Activated naive CD8-positive, alpha-beta T cell treated with anti-CD3 and anti-CD28 coated beads for 36 hours (primary cell): ENCODE data around the gene PCSK1N. TPM values are rescaled to one million over a fixed set of nuclear protein-coding genes. Genes with fewer than 3 reads are reported as not detected.

ENCODE experiments used
- DNase-seq: peaks from one replicate; pipeline ENCODE4 v3.0.0; 2021
- H3K27ac Mint-ChIP-seq: one replicate; pipeline ENCODE4 v1.8.0; 2022; ENCODE audit warnings: mild to moderate bottlenecking, moderate library complexity, mixed read lengths
- H3K27me3 Mint-ChIP-seq: one replicate; pipeline ENCODE4 v1.8.0; 2022; ENCODE audit warnings: mild to moderate bottlenecking, mixed read lengths
- H3K36me3 Mint-ChIP-seq: one replicate; pipeline ENCODE4 v1.8.0; 2021; ENCODE audit warnings: mild to moderate bottlenecking, mixed read lengths
- H3K4me1 Mint-ChIP-seq: one replicate; pipeline ENCODE4 v1.8.0; 2021; ENCODE audit warnings: mixed read lengths
- H3K4me3 Mint-ChIP-seq: one replicate; pipeline ENCODE4 v1.8.0; 2022; ENCODE audit warnings: mild to moderate bottlenecking, moderate library complexity, mixed read lengths
- H3K9me3 Mint-ChIP-seq: one replicate; pipeline ENCODE4 v1.8.0; 2022; ENCODE audit warnings: mixed read lengths
- total RNA-seq, 2 experiments: library from RNA; stranded (reverse); gene quantifications; one replicate each; pipeline ENCODE4 v1.2.3, GENCODE V29; 2021

PCSK1N gene
- total RNA-seq, 2 experiments from 2014 or later = 1.4 to 1.8 TPM

DNA sequence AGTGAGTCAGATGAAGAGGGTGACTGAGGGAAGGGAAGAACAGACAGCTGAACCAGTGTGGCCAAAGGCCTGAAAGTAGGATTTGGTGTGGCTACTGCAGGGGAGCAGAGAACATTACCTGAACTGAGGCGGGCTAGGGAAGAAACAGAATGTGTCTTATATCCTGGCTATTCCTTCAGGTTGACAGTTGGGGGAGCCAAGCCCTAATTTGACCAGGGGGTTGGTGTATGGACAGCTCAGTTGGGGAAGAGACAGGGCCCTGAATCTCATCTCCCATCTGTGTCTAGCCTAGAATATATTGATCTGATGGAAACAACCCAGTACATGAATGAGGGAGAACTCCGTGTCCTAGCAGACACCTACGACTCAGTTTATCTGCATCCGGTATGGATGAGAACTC, 29.3 kb downstream of the PCSK1N start:
- H3K4me3 Mint-ChIP-seq = no peak overlapping the region
- H3K9me3 Mint-ChIP-seq = no peaks in the 10 kb centered on the region
- DNase-seq = no peak
- no peak overlapping the region for H3K27ac Mint-ChIP-seq
- H3K4me1 Mint-ChIP-seq = peaks cover 11% of the 10 kb centered on the region
- H3K36me3 Mint-ChIP-seq = peaks cover 3% of the 10 kb centered on the region
- H3K27me3 Mint-ChIP-seq = no peaks in the 10 kb centered on the region

DNA sequence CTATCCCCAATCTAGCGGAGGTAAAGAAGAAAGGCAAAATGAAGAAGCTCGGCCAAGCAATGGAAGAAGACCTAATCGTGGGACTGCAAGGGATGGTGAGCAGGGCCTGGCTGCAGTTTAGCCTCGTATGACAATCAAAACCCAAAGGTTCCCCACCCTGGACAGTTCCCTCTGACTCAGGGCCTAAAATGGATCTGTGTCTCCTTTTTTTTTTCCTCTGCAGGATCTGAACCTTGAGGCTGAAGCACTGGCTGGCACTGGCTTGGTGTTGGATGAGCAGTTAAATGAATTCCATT, 32.6 kb downstream of the PCSK1N start:
- no peak for DNase-seq
- Mint-ChIP-seq H3K27me3 (no peaks in the 10 kb centered on the region), H3K36me3 (peaks cover 3% of the 10 kb centered on the region)

DNA sequence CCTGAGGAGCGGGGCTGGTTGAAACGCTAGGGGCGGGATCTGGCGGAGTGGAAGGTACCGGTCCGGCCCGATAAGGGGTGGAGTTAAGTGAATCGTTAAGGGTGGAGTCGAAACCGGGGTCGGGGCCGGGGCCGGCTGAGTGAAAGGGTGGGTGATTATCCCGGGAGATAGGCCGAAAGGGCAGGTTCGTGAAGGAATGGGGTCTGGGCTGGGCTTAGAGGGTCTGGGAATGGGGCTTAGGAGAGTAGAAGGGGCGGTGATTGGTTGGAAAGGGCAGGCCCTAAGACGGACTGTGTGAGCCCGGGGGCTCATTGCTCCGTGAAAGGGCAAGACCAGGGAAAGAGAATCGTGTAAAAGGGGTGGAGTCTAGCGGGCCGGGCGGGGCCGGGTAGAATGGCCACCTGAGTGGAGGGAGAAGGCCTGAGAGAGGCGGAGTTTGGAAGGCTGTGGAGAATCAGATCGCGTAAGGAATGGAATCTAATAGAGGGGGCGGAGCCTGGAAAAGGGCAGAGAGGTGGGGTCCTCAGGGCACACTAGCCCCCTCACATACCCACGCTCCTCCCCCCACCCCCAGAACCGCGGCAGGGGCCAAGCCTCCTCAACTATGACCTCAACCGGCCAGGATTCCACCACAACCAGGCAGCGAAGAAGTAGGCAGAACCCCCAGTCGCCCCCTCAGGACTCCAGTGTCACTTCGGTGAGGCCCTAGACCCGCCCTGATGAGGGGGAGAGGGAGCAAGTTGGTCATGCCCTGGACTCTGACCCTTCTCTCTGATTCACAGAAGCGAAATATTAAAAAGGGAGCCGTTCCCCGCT, 33.1 kb downstream of the PCSK1N start:
- H3K4me1 Mint-ChIP-seq = peaks cover 15% of the 10 kb centered on the region
- no peaks in the 10 kb centered on the region for H3K27me3 Mint-ChIP-seq

More for the DNA sequence above, 32.6 kb downstream of the PCSK1N start:
- H3K27ac Mint-ChIP-seq = peak overlapping the region; percentile 98
- no peaks in the 10 kb centered on the region for H3K9me3 Mint-ChIP-seq
- peak overlapping the region; percentile 91 for H3K4me3 Mint-ChIP-seq
- peaks cover 15% of the 10 kb centered on the region for H3K4me1 Mint-ChIP-seq

DNA sequence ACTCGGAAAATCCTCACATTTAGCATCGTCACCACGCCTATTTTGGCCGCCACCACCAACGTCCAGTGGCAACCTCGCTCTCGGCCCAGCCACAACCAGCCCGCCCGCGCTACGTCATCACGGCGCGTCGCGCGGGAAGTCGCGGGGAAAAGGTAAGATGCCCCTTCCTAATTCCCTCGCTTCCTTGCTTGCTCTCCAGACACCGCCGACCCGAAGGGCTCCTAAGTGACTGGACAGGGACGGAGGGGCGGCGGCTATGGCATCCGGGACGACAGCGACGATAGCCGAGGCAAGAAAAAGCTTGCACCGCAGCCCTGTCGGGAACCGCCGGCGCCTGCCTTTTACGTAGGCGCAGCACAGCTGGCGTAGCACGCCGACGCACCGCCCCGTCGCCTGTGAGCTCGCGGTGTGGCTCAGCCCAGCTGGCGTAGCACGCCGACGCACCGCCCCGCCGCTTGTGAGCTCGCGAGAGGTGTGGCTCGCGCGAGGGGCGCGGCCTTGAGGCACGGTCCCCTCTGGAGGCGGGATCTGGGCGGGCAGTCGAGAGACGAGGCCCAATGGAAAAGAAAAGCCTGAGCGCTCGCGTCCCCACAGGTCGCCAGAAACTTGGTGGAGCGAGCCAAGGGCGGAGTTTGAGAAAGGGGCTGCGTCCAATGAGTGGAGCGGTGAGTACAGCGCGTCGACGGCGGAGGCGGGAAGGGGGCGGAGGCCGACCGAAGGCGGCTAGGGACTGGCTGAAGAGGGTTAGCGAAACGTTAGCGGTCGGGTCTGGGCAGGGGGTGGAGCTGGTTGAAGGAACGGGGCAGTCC, 33.9 kb downstream of the PCSK1N start, which contains the start of gene HDAC6:
Gene HDAC6 (plus strand): TSS at position 788 of the 809 bp plus-strand sequence. CDS start 626 bp downstream, outside the sequence.
- Mint-ChIP-seq H3K27ac (peak within 1 kb of the TSS; percentile 98), H3K27me3 (no peaks in the 10 kb centered on the region), H3K36me3 (peaks cover 3% of the 10 kb centered on the region), H3K4me3 (peak within 1 kb of the TSS; percentile 91), H3K4me1 (peaks cover 9% of the 10 kb centered on the region), H3K9me3 (no peaks in the 10 kb centered on the region)
- DNase-seq = peak; percentile 96

More for the DNA sequence above, 33.1 kb downstream of the PCSK1N start:
- Mint-ChIP-seq H3K36me3 (peaks cover 3% of the 10 kb centered on the region), H3K27ac (peak overlapping the region; percentile 98), H3K4me3 (peak overlapping the region; percentile 91), H3K9me3 (no peaks in the 10 kb centered on the region)
- DNase-seq = peak; percentile 74

DNA sequence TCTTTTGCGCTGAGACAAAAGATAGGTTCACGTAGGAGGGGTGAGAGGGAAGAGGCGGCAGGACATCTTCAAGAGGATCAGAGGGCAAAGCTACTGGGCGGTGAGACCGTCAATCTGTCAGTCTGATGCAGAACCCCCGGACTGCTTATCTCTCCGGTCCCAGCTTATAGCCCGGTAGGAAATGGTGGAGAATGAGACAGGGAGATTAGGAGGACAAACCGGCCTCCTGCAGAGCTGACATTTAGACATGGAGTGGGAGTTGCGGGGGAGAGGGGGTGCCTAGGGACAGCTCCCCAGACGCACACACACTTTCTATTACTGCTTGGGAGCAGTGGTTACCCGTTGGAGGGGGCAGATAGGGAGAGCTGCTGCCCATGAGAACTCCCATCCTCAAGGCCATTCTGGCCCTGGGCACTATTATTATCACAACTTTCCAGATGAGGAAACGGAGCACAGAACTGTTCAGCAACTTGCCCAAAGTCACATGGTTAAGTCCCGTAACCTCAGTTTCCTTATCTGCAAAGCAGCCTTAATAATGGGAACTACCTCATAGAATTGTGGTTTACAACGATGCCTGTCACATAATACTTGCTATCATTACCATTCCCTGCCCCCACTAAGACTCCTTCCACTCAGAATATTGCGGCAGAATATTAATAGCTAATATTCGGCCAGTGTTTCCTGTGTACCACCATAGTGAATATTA, 34.7 kb downstream of the PCSK1N start:
- no peaks in the 10 kb centered on the region for H3K27me3 Mint-ChIP-seq
- H3K4me3 Mint-ChIP-seq = peak overlapping the region; percentile 91
- peak overlapping the region; percentile 98 for H3K27ac Mint-ChIP-seq
- H3K36me3 Mint-ChIP-seq = peaks cover 3% of the 10 kb centered on the region
- no peak for DNase-seq
- no peaks in the 10 kb centered on the region for H3K9me3 Mint-ChIP-seq
- H3K4me1 Mint-ChIP-seq = peaks cover 5% of the 10 kb centered on the region

DNA sequence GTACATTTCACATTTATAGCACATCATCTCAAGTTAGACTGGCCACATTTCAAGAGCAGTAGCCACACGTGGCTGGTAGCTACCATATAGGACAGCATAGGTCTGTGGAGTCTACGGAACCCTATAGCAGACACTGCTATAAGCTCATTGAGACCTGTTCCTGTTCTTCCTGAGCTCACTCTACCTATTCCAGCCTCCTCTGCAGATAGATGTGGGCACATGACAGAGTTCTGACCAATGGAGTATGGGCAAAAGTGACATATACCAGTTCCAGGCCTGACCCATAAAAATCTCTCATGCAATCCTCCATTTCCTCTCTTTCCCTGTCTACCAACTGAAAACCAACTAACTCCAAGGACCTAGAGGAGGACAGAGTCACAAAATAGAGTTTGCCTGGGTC, 37.1 kb downstream of the PCSK1N start:
- Mint-ChIP-seq H3K4me3 (no peak overlapping the region), H3K4me1 (peaks cover 4% of the 10 kb centered on the region), H3K27ac (no peak overlapping the region), H3K27me3 (no peaks in the 10 kb centered on the region), H3K36me3 (peaks cover 2% of the 10 kb centered on the region), H3K9me3 (no peaks in the 10 kb centered on the region)
- DNase-seq = no peak

DNA sequence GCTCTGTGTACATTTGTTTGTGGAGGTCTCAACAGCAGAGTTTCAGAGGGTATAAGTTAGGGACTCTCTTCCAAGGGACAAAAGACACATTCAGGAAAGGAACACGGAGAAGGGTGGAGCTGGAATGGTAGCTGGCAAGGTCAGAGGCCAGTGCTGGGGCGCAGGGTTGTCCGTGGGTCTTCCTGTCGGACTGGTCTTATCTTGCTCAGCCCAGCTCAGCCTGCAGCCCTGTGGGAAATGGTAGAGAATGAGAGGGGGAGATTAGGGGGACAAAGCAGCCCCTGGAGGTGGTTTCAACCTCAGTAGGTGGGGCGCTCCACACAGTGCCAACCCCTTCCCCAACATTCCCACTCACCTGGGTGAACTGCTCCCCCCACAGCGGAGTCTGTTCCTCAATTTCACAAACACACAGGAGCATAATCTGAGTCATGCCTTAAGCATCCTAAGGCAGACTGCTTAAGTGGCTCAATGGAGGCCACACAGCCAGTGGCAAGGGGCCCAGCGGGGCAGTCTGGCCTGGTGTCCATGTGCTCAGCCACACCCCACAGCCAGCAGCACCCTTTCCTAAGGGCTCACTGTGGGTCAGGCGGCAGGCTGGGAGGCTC, 40.4 kb downstream of the PCSK1N start:
- H3K27ac Mint-ChIP-seq = no peak overlapping the region
- H3K4me1 Mint-ChIP-seq = no peaks in the 10 kb centered on the region
- H3K27me3 Mint-ChIP-seq = no peaks in the 10 kb centered on the region
- H3K9me3 Mint-ChIP-seq = no peaks in the 10 kb centered on the region
- DNase-seq = no peak
- no peaks in the 10 kb centered on the region for H3K36me3 Mint-ChIP-seq
- H3K4me3 Mint-ChIP-seq = no peak overlapping the region

DNA sequence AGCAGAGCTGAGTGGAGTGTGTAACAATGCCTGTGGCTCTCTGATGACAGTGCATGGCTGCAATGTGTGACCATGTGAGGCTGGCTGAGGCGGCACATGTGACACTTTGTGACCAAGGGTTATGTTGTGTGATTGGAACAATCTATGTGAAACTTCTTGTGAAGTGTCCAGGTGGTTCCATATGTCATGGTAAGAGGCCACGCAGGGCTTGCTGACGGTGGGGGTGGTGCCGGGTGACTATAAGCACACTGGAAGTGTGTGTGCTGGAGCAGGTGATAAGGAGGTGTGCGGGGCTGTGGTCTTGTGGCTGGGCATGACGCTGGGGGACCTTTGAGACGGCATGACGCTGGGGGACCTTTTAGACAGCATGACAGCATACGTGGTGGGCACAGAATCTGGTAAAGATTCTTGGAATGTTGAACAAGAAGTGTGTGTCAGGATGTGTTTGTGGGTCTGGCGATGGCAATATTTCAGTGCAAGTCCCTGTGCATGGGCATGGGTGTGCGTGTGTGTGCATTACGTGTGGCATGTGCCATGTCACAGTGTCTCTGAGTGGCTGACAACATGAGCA, 41.0 kb downstream of the PCSK1N start:
- H3K27me3 Mint-ChIP-seq = no peaks in the 10 kb centered on the region
- no peak for DNase-seq
- H3K9me3 Mint-ChIP-seq = no peaks in the 10 kb centered on the region
- H3K36me3 Mint-ChIP-seq = no peaks in the 10 kb centered on the region
- H3K4me3 Mint-ChIP-seq = no peak overlapping the region
- H3K27ac Mint-ChIP-seq = no peak overlapping the region
- H3K4me1 Mint-ChIP-seq = no peaks in the 10 kb centered on the region

DNA sequence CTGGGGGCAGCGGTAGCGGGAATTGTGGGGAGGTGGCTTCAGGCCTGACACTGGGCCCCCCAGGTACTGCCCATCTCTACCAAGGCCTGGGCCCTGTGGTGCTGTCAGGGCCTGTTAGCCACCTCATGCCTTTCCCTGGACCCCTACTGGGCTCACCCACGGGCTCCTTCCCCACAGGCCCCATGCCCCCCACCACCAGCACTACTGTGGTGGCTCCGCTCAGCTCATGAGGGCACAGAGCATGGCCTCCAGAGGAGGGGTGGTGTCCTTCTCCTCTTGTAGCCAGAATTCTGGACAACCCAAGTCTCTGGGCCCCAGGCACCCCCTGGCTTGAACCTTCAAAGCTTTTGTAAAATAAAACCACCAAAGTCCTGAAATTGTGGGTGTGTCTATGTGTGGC, 41.5 kb downstream of the PCSK1N start:
- DNase-seq = no peak
- no peaks in the 10 kb centered on the region for H3K27me3 Mint-ChIP-seq
- H3K4me3 Mint-ChIP-seq = no peak overlapping the region
- no peaks in the 10 kb centered on the region for H3K9me3 Mint-ChIP-seq
- H3K4me1 Mint-ChIP-seq = peaks cover 2% of the 10 kb centered on the region
- H3K36me3 Mint-ChIP-seq = no peaks in the 10 kb centered on the region
- no peak overlapping the region for H3K27ac Mint-ChIP-seq

DNA sequence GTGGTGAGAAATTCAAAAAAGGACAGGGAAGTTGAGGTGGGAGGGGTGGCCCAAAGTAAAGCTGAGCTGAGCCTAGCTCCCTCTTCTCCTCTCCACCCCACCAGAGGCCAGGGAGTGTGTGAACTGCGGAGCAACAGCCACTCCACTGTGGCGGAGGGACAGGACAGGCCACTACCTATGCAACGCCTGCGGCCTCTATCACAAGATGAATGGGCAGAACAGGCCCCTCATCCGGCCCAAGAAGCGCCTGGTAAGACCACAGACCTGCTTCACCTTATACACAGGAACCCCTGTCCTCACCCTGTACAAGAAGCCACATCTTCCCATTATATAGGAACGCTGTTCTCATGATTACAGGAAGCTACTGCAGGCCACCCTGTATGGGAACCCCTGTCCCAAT, 43.2 kb downstream of the PCSK1N start:
- Mint-ChIP-seq H3K27me3 (no peaks in the 10 kb centered on the region), H3K4me1 (peaks cover 2% of the 10 kb centered on the region), H3K9me3 (no peaks in the 10 kb centered on the region), H3K36me3 (no peaks in the 10 kb centered on the region), H3K27ac (no peak overlapping the region), H3K4me3 (no peak overlapping the region)
- DNase-seq = no peak

DNA sequence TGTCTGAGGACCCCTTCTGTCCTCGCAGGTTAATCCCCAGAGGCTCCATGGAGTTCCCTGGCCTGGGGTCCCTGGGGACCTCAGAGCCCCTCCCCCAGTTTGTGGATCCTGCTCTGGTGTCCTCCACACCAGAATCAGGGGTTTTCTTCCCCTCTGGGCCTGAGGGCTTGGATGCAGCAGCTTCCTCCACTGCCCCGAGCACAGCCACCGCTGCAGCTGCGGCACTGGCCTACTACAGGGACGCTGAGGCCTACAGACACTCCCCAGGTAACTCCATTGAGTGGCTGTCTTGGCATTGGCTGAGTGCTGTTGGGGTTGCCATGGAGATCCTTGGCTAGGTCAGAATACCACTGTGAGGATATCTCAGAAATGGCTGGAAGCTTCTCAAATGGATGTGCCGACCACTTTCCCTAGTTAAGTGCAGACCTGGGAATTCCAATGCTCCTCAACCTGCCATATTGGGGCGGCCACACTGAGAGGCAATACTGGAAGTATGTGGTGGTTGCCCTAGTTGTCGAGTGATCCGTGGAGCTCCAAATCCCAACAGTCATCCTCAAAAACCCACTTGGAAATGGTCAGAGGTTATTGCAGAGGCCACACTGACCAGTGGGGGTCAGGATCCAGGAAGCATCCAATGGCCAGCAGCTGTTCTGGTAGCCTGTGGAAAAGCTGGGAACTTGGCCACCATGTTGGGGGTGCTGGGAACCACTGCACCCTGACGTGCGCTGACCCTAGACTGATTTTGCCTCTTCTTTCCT, 44.2 kb downstream of the PCSK1N start:
- no peak overlapping the region for H3K27ac Mint-ChIP-seq
- peaks cover 2% of the 10 kb centered on the region for H3K4me1 Mint-ChIP-seq
- H3K36me3 Mint-ChIP-seq = no peaks in the 10 kb centered on the region
- no peaks in the 10 kb centered on the region for H3K27me3 Mint-ChIP-seq
- H3K9me3 Mint-ChIP-seq = no peaks in the 10 kb centered on the region
- H3K4me3 Mint-ChIP-seq = no peak overlapping the region
- no peak for DNase-seq

DNA sequence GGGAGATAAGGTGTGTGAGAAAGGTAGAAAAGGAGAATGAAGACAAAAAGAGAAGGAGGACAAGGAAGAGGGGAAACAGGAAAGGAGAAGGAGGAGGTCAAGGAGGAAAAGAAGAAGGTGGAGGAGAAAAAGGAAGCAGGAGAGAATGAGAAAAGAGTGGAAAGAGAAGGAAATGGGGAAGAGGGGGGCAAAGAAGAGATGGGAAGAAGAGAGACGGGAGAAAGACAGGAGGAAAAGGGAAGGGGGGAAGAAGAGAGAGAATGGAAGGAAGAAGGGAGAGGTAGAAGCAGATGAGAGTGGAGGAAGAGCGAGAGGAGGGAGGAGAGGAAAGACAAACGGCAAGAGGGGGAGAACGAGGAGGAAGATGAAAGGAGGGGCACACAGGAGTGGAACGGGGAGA, 44.9 kb downstream of the PCSK1N start:
- Mint-ChIP-seq H3K9me3 (no peaks in the 10 kb centered on the region), H3K4me1 (peaks cover 2% of the 10 kb centered on the region), H3K27ac (no peak overlapping the region), H3K4me3 (no peak overlapping the region), H3K27me3 (no peaks in the 10 kb centered on the region), H3K36me3 (no peaks in the 10 kb centered on the region)
- DNase-seq = no peak

DNA sequence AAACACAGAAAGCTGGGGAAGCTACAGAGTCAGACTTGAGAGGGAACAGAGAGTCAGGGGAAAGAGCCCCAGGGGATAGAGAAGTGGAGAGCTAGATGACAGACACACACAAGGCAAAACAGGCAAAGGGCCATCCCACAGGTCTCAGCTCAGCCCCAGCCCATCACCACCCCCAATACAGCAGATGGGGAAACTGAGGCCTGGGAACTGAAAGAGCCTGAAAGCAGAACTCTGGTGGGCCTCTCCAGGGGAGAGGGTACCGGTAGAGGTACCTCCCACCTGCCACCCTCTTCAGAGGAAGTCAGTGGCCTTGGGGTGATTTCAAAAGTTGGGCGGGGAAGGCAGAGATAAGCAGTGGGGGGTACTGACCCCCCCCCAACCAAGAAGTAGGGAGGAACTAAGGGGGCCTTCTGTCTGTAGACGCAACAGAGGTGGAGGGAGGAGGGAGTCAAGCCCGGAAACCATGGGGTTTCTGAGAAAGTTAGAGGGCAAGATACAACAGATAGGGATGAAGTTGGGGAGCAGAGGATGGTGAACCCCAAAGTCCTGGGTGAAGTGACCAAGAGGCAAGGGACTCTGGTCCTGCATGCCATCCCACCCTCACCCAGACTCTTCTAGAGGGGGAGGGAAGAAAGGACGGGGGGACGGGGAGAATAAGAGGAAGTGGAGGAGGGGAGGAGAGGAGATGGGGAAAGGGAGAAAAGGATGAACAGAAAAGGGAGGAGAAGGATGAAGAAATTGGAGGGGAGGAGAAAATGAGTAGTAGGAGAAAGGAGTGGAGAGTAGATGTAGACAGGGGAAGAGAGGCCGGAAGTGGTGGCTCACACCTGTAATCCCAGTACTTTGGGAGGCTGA, 45.8 kb downstream of the PCSK1N start:
- no peak overlapping the region for H3K4me3 Mint-ChIP-seq
- H3K27ac Mint-ChIP-seq = no peak overlapping the region
- H3K27me3 Mint-ChIP-seq = no peaks in the 10 kb centered on the region
- peaks cover 2% of the 10 kb centered on the region for H3K4me1 Mint-ChIP-seq
- no peaks in the 10 kb centered on the region for H3K36me3 Mint-ChIP-seq
- no peak for DNase-seq
- H3K9me3 Mint-ChIP-seq = no peaks in the 10 kb centered on the region
